ENCODE results near the gene SNX5.

SNX5 gene

DNA sequence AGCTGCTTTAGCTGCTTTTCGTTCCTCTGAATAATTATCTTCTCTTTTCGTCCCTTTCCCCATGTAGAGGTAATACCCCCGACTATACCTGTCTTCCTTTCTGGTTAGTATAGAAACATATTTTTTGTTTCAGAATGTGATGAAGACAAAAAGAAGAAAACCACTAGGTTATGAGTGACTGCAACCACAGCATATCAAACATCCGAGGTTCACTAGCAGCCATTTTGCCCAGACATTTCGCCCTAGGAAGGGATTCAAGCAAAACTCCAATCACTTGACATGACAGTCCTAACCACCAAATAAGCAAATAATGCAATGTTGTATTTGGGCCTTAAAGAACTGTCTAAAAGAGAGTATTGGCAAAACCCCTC, 9.4 kb downstream of the SNX5 start:
- no peak for DNase-seq

DNA sequence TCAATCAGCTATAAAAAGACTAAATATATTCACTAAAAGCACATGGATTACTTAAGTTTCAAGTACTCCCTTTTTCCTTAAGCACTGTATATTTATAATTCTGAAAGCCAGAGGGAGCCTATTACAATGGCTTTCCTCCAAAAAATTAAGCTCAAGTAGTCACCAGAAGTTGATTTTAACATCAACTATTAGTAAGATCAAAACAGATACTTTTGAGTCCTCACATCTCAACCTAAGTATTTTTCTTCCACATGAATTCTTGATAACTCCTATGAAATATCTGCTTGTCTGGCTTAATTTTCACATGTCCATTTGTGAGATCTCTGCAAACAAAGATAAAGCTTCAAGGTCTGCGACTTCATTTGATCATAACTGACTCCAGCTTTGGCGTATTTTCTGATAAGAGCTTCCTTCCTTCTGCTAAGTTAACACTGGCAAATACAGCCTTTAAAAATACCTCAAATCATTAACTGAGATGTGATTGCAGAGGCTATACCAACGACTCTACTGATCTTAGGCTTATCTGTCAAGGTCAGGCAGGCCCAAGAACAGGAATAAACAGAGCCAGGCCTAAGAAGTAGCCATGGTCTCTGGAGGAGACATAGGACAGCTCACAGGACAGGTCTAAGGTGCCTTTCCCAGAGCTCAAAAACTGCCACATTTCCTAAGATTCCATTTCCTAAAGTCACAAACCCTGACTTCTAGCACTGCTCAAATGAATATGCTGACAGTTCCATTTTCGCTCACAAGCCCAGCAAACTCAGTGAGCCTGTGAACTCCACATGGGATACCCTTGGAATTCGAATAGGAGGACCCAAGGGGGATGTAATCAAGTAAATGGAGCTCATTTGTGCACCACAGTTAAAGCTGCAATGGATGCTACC, 10.0 kb downstream of the SNX5 start:
- DNase-seq = no peak

- DNase-seq = no peak
Measured at GRCh38 chr20:17957505-17958363, 10.9 kb downstream of the SNX5 start.

GRCh38 chr20:17956099-17956685, 12.4 kb downstream of the SNX5 start:
- DNase-seq = no peak

DNA sequence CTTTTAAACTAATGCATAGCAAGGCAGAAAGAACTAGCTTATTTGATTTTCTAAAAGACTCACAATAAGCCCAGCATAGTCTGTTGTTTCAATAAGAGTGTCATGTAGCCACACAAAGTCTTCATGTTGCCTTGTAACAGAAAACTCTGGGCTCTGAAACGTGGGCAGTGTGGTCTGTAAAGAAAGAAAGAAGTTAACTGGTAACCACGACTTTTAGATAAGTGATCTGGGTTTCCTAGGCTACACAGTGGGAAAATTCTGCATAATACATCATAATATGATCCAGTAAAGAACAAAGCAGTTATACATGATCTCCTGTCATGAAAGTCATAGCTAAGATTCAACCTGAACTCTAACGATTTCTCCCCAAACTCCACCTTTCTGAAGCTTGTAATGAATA, 13.3 kb downstream of the SNX5 start:
- no peak for DNase-seq

GRCh38 chr20:17953935-17954334, 14.7 kb downstream of the SNX5 start:
- DNase-seq = no peak

- no peak for DNase-seq
Measured at GRCh38 chr20:17952692-17953684, 15.6 kb downstream of the SNX5 start.

DNA sequence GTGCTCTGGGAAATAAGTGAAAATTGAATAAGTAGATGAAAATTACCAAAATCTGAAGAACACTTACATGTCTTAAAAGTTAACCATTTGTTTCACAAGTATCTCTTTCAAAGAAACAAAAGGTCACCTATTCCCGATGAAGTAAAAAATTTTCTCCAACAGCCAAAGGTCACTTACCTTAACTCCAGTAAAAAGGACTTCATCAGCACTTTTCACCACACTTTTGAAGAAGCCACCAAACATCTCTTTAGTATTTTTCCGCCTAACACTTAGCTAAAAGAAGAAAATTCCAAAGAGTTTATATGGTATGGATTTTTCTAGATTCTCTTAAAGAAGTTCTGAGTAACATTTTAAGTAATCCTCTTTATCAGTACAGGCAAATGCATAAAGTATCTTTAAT, 17.3 kb downstream of the SNX5 start:
- DNase-seq = no peak

GRCh38 chr20:17950670-17951069, 17.9 kb downstream of the SNX5 start:
- no peak for DNase-seq

DNA sequence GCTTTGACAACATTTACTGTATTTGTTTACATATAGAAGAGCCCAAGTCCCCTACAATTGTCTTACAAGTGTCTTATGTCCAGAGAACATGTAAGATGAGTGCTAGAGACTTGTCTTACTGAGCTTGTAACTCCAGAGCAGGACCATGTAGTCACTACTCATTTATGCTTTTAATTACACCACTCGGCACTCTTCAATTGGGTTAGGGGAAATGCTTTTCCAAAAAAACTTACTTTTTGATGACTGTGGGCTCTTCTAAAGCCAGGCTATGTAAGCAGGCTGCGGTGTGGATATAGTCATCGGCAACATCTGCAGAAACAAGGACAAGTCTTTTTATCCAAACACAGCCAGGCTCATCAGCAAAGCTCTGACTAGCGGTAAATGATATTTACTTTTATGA, 18.7 kb downstream of the SNX5 start:
- DNase-seq = no peak

GRCh38 chr20:17948442-17948841, 20.2 kb downstream of the SNX5 start:
- DNase-seq = no peak

GRCh38 chr20:17947474-17947815, 21.1 kb downstream of the SNX5 start:
- no peak for DNase-seq

- no peak for DNase-seq
Measured at GRCh38 chr20:17946572-17947473, 21.8 kb downstream of the SNX5 start.

DNA sequence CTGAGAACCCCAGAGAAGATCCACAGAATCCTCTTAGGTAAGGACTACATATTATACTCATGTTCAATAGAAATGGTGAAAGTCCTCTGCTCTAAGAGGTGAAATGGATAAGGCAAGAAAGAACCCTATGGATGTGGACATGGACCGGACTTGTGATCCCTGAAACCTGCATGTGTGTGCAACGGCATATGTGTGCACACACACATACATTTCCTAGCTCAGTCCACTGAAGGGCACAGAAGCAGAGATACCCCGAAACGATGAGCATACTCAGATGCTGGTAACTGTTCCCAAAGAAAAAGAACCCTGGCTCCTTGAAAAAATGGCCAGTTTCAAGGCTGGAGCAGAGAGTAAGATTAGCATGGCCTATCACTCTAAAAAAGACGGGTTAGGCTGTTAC, 22.6 kb downstream of the SNX5 start:
- DNase-seq = no peak

GRCh38 chr20:17944854-17945474, 23.6 kb downstream of the SNX5 start:
- DNase-seq = no peak

DNA sequence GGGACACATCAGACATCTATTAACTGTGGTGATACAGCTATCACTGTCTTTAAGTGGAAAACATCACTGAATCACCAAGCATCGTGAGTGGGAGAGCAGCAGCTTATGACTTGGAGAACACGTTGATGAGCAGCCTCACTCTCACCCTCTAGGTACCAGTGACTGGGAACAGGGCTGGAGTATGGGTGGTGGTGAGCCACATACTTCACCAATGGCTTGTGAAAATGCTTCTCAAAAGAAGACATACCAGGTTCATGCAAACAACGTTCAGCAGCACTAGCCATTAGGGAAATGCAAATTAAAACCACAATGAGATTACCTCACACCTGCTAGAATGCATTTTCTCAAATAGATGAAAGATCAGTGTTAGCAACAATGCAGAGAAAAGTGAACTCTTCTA, 25.3 kb downstream of the SNX5 start:
- no peak for DNase-seq

GRCh38 chr20:17941826-17942196, 26.8 kb downstream of the SNX5 start:
- no peak for DNase-seq

DNA sequence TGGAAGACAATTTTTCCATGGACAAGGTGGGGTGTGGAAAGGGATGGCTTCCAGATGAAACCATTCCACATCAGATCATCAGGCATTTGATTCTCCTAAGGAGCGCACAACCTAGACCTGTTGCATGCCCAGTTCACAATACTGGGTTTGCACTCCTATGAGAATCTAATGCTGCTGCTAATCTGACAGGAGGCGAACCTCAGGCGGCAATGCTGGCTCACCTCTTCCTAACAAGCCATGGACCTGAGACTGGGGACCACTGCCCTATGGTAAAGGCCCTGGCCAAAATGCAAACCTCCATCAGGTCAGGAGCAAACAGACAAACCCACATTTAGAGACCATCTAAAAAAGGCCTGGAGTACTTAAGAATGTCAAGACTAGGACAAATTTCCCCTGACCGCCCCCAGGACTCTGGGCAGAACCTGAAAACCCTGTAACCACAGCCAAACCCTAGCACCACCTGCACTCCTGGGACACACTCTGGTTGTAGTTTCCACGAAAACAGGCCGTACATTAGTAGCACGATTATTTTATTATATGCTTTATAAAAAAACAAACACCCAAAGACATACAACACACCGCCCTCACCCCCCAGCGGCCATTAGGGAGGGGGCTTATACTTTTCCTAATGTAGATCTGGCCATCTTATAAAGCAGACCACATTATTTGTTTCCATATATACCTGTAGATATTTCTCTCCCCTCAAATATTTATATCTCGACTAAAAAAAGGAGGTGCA, 27.3 kb downstream of the SNX5 start:
- no peak for DNase-seq

GRCh38 chr20:17940224-17940971, 28.2 kb downstream of the SNX5 start:
- no peak for DNase-seq
